ENCODE data around the gene ZBTB49. TPM values are rescaled to one million over a fixed set of nuclear protein-coding genes. Genes with fewer than 3 reads are reported as not detected.
"Not testable (repeated sequence)": the region's sequence is repeated elsewhere in the genome, so short reads cannot be mapped to it uniquely, and the experiment has no call there.

The ZBTB49 gene, protein sequence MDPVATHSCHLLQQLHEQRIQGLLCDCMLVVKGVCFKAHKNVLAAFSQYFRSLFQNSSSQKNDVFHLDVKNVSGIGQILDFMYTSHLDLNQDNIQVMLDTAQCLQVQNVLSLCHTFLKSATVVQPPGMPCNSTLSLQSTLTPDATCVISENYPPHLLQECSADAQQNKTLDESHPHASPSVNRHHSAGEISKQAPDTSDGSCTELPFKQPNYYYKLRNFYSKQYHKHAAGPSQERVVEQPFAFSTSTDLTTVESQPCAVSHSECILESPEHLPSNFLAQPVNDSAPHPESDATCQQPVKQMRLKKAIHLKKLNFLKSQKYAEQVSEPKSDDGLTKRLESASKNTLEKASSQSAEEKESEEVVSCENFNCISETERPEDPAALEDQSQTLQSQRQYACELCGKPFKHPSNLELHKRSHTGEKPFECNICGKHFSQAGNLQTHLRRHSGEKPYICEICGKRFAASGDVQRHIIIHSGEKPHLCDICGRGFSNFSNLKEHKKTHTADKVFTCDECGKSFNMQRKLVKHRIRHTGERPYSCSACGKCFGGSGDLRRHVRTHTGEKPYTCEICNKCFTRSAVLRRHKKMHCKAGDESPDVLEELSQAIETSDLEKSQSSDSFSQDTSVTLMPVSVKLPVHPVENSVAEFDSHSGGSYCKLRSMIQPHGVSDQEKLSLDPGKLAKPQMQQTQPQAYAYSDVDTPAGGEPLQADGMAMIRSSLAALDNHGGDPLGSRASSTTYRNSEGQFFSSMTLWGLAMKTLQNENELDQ
- 10 to 100 TPM in 1 of 8 experiments, 1 to 10 TPM in 7; 3.0 to 11.4 (median 5.6) TPM for total RNA-seq

DNA sequence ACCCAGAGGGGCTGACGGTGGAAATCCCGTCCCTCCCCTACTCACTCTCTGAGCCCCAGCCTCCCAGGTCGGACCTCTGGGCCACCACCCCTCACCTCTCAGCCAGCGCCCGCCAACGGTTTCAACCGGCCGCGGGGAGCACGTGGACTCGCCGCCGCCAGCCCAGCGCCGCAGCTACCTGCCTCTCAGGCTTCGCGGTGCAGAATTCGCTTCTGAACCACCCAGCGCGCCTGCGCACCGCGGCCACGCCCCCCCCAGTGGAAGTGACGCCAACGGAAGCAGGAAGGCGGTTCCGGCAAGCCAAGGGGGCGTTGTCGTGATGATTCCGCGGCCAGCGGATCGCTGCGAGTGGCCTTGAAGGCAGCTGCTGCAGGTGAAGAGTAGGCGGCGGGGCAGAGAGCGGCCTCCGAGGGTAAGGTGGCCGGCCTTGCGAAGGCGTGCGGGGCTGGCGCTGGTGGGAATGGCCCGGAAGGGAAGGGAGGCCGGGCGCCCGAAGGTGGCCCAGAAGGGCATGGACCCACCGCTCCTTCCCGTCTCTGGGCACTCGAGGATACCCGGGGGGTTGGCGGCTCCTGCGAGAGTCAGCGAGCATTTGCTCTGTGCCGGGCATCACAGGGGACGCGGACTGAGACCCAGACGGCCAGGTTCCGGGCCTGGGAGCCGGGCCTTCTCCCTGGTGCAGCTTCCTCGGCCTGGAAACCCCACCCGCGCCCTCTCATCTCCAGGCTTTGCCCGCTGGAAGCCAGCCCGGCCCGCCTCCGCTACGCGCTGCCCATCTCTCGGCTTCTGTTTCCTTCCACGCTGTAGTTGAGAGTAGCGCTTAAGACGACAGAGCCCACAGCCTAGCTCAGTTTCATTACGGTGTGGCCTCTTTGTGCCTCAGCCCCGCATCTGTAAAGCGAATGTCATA is at the start of gene ZBTB49, which contains the start of gene LYAR:
TSS of gene ZBTB49 (plus strand) at position 311 of the 910 bp plus-strand sequence. CDS start 9,695 bp downstream, outside the sequence.
TSS of gene LYAR (minus strand) at position 214 of the 910 bp plus-strand sequence. CDS start 6,412 bp downstream, outside the sequence.
- peak within 1 kb of the TSS; percentile 44 to 80 for H3K27ac ChIP-seq
- peak within 1 kb of the TSS; percentile 53 to 97 (median 59) for H3K4me3 ChIP-seq
- in situ Hi-C loops (cut with MboI; ENCODE audit: low pct_unique_long_range_greater_than_20kb in 2 of 9, low sequenced_read_pairs in 9 of 9, unreplicated experiment in 9 of 9): no loop called here
- ATAC-seq (replicated peaks in 6 of 8): peak; percentile 81 to 98 (median 96)
- WGBS, 10 experiments: 0 to 3% (median 0%) methylated on average over 2 to 10 of the region's 77 CpGs; no CpG with 5 or more reads in 4 of the 10 experiments
- H3K4me1 ChIP-seq (replicated peaks in 1 of 2): peaks cover 14 to 15% of the 10 kb centered on the region in 2 donors

DNA sequence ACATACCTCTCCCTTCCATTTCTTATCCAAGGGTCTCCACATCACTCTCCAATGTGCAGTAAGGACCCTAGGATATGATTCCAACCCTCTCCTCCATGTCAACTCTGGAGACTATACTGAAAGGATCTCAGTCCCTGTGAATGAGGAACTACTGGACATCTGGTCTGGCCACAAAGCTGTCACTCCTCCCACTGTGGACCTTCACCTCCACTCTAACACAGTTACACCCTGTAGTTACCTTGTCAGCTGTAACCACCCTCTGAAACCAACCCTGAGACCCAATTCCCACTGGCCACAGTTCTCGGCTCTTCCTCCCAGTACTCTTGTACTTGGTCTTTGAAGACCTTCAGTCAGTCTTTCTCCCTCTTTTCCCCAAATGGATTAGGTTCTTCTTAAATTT is 44.9 kb upstream of the ZBTB49 start:
- 100% methylated on average over 1 of the region's 1 CpG; no CpG with 5 or more reads in 4 of the 10 experiments for WGBS, 10 experiments
- Histone ChIP-seq H3K27ac (no peak overlapping the region), H3K4me3 (no peak overlapping the region), H3K4me1 (replicated peaks in 1 of 2) (peaks cover 10 to 13% of the 10 kb centered on the region in 2 donors)
- no peak for ATAC-seq (replicated peaks in 6 of 8)
- in situ Hi-C loops (cut with MboI; ENCODE audit: low pct_unique_long_range_greater_than_20kb in 2 of 9, low sequenced_read_pairs in 9 of 9, unreplicated experiment in 9 of 9): no loop called here

DNA sequence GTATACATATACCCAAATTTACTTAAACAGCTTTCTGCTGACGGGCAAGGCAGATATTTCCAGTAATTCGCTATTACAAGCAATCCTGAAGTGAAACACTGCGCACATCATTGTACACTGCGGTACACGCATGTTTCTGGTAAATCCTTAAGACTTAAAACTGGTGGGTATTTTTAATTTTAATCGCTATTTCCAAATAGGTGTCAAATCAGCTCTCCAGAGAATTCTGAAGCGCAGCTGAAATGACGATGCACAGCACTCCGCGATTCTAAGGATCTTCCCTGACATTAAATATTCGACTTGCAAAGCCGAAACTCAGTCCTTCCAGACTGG is 42.4 kb upstream of the ZBTB49 start:
- H3K27ac ChIP-seq: peak overlapping the region; percentile 72 to 87
- peaks cover 10 to 13% of the 10 kb centered on the region in 2 donors for H3K4me1 ChIP-seq (replicated peaks in 1 of 2)
- 0 to 6% (median 3%) methylated on average over 3 to 11 of the region's 12 CpGs; no CpG with 5 or more reads in 3 of the 10 experiments for WGBS, 10 experiments
- ATAC-seq (replicated peaks in 6 of 8): peak in 1 of 8 experiments; percentile 5
- in situ Hi-C loops (cut with MboI; ENCODE audit: low pct_unique_long_range_greater_than_20kb in 2 of 9, low sequenced_read_pairs in 9 of 9, unreplicated experiment in 9 of 9): no loop called here
- H3K4me3 ChIP-seq: peak overlapping the region; percentile 82 to 99 (median 93)

DNA sequence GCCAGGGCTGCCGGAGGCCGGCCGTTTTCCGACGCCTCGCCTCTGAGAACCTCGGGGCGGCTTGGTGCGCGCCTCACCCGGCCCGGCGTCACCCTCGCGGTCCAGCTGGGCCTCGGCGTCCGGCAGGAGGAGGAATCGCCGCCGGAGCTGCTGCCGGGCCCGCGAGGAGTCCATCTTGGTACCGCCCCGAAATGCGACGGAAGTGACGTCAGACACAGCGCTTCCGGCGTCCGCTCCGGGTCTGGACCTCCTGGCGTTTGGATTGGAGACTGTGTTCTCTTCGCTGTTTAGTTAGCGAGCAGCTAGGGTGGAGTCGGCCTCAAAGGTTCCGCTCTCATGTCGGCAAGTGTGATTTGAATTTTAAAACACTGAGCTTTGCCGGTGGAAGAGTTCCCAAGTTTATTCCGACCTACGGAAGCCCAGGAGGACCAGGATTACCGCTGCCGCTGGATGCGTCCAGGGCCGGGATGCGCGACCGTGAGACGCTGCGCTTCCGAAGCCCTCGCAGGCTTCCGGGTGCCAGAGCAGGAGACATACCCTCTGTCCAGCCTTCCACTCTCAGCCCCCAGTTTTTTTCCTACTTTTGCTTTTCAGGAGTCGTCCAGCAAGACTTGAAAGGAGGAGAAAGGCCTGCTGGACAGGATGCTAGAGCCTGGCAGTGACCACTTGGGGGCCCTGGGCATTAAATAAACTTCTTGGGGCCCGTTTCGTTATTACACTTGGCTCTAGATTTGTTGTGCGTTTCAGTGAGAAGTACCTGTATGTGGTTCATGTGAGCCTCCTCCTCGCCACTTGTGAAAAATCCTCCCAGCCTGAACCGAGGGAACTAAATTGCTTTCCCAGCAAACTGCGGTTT is 41.8 kb upstream of the ZBTB49 start, which contains the start of gene TMEM128:
TSS of gene TMEM128 (minus strand) at position 195 of the 856 bp plus-strand sequence. CDS start at position 174, 21 bp downstream.
- in situ Hi-C loops (cut with MboI; ENCODE audit: low pct_unique_long_range_greater_than_20kb in 2 of 9, low sequenced_read_pairs in 9 of 9, unreplicated experiment in 9 of 9): no loop called here
- Histone ChIP-seq H3K27ac (peak within 1 kb of the TSS; percentile 72 to 87), H3K4me3 (peak within 1 kb of the TSS; percentile 82 to 99 (median 93)), H3K4me1 (replicated peaks in 1 of 2) (peaks cover 10 to 13% of the 10 kb centered on the region in 2 donors)
- 0 to 10% (median 0%) methylated on average over 1 to 49 of the region's 62 CpGs; no CpG with 5 or more reads in 1 of the 10 experiments for WGBS, 10 experiments
- peak; percentile 95 to 98 (median 97) for ATAC-seq (replicated peaks in 6 of 8)

DNA sequence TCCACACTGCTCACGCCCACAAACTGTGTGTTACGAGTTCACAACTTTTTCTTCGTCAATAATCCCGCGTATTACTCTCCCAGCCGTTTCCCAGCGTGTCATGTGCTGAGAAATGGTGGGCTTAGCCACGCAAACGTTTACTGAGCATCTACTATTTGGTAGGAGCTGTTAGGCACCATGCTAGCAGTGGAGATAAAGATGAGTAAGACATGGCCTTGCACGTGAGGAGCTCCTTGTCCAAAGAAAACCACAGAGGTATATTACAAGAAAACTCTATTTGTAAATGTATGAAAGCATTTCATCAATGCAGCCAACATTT is 41.2 kb upstream of the ZBTB49 start:
- H3K4me1 ChIP-seq (replicated peaks in 1 of 2): peaks cover 10 to 13% of the 10 kb centered on the region in 2 donors
- H3K27ac ChIP-seq: peak overlapping the region; percentile 72 to 87
- in situ Hi-C loops (cut with MboI; ENCODE audit: low pct_unique_long_range_greater_than_20kb in 2 of 9, low sequenced_read_pairs in 9 of 9, unreplicated experiment in 9 of 9): no loop called here
- WGBS, 10 experiments: 0 to 45% (median 25%) methylated on average over 1 to 9 of the region's 10 CpGs
- no peak for ATAC-seq (replicated peaks in 6 of 8)
- peak overlapping the region; percentile 82 to 99 (median 93) for H3K4me3 ChIP-seq

DNA sequence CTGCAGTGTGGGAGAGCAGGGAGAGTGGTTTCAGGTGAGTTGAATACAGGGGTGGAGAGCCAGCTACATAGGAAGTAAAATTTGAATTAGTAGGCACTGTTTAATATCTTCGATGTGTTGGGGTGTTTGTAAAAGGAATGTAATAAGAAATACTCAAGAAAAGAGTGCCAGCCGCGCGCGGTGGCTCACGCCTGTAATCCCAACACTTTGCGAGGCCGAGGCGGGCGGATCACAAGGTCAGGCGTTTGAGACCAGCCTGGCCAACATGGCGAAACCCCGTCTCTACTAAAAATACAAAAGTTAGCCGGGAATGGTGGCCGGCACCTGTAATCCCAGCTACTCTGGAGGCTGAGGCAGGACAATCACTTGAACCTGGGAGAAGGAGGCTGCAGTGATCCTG is 40.7 kb upstream of the ZBTB49 start:
- ATAC-seq (replicated peaks in 6 of 8); in situ Hi-C loops (cut with MboI; ENCODE audit: low pct_unique_long_range_greater_than_20kb in 2 of 9, low sequenced_read_pairs in 9 of 9, unreplicated experiment in 9 of 9); H3K27ac ChIP-seq: not testable (repeated sequence)
- Histone ChIP-seq H3K4me3 (peak overlapping the region in 1 of 5 donors; percentile 92), H3K4me1 (replicated peaks in 1 of 2) (peaks cover 10 to 13% of the 10 kb centered on the region in 2 donors)
- WGBS, 10 experiments: 93 to 100% (median 96%) methylated on average over 1 to 13 of the region's 15 CpGs; no CpG with 5 or more reads in 3 of the 10 experiments

DNA sequence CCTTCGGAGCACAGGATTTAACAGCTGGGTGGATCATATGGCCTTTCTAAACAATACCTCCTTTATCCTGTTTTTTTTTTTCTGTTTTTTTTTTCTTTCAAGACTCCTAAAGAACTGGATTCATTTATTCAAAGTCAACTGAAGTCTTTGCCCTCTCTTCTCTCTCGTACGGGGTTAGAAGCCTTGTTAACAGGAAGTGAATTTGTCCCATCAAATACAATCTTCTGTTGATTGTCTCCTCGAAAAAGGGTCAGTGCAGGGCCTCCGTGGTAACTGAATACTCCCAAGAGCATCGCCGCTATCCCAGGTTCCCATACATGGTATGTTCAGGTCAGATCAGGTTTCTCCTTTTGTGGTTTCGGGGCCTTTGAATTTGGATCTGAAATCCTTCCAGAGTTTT is 40.2 kb upstream of the ZBTB49 start:
- H3K27ac ChIP-seq: no peak overlapping the region
- WGBS, 10 experiments: 25 to 90% (median 77%) methylated on average over 2 to 8 of the region's 8 CpGs
- ATAC-seq (replicated peaks in 6 of 8): no peak
- no peak overlapping the region for H3K4me3 ChIP-seq
- in situ Hi-C loops (cut with MboI; ENCODE audit: low pct_unique_long_range_greater_than_20kb in 2 of 9, low sequenced_read_pairs in 9 of 9, unreplicated experiment in 9 of 9): loop anchor here in 1 of 9 experiments (10.0 kb wide), 1 partner anchor 85 kb away; no protein-coding TSS in a partner anchor
- peaks cover 10 to 13% of the 10 kb centered on the region in 2 donors for H3K4me1 ChIP-seq (replicated peaks in 1 of 2)

DNA sequence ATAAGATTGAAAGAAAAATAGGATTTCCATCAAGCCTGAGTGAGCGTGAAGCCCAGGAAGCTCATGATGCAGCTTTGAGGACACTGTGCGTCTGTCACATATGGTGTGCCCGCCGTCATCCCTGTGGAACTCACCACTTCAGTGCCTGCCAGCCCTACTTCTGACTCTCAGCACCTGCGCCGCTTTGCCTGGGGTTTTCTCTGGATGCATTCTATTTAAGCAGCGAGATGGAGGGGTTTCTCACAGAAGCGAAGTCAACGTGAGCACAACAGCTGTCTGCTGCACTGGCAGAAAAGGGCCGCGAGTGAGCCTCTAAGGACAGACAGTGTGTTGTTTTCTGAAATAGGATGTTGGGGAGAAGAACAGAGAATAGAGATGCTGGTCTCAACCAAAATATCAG is 35.9 kb upstream of the ZBTB49 start:
- no peak overlapping the region for H3K27ac ChIP-seq
- ATAC-seq (replicated peaks in 6 of 8): no peak
- 73 to 93% (median 80%) methylated on average over 3 to 9 of the region's 11 CpGs; no CpG with 5 or more reads in 3 of the 10 experiments for WGBS, 10 experiments
- H3K4me1 ChIP-seq (replicated peaks in 1 of 2): peaks cover 1% of the 10 kb centered on the region in 2 donors
- in situ Hi-C loops (cut with MboI; ENCODE audit: low pct_unique_long_range_greater_than_20kb in 2 of 9, low sequenced_read_pairs in 9 of 9, unreplicated experiment in 9 of 9): loop anchor here in 1 of 9 experiments (10.0 kb wide), 1 partner anchor 81 kb away; no protein-coding TSS in a partner anchor
- no peak overlapping the region for H3K4me3 ChIP-seq

DNA sequence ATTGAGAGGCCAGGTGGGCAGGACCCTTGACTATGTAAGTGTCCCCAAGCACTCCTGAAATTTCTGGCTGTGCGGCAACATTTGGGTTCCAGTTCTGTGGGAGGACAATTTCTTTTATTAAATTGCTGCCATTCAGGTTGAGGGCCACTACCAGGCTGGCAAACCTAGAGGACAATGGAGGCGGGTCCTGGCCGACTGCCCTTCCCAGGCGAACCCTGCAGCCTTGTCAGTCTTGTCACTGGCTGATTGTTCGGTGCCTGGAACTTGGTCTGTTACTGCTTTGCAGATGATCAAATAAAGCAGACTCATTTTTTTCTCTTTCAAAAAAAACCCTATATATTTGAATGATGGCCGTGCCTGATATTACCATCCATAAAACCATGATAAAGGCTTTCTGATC is 35.4 kb upstream of the ZBTB49 start:
- 14 to 92% (median 64%) methylated on average over 1 to 4 of the region's 6 CpGs; no CpG with 5 or more reads in 3 of the 10 experiments for WGBS, 10 experiments
- Histone ChIP-seq H3K27ac (no peak overlapping the region), H3K4me3 (no peak overlapping the region), H3K4me1 (replicated peaks in 1 of 2) (peaks cover 5 to 6% of the 10 kb centered on the region in 2 donors)
- in situ Hi-C loops (cut with MboI; ENCODE audit: low pct_unique_long_range_greater_than_20kb in 2 of 9, low sequenced_read_pairs in 9 of 9, unreplicated experiment in 9 of 9): loop anchor here in 1 of 9 experiments (10.0 kb wide), 1 partner anchor 80 kb away; no protein-coding TSS in a partner anchor
- peak in 3 of 8 experiments; percentile 42 to 47 (median 44) for ATAC-seq (replicated peaks in 6 of 8)

DNA sequence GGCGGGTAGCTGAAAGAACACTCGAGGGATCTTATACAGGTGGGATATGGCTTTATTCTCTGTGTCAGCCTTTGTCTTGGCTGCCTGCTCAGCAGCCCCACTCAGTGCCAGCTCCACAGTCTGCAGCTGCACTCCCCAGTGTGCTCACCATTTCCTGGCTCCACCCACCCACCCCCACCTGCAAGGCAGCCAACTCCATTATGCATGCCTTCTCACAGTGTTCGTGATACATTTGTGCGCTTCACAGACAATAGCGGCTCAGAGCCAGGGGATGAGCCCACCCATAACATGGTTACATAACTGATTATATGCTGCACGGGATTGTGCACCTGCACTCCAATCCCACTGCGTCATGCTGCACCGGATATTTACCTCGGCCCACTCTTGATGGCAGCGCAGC is 33.3 kb upstream of the ZBTB49 start:
- WGBS, 10 experiments: 0 to 100% (median 65%) methylated on average over 1 to 8 of the region's 10 CpGs; no CpG with 5 or more reads in 4 of the 10 experiments
- no peak overlapping the region for H3K4me3 ChIP-seq
- in situ Hi-C loops (cut with MboI; ENCODE audit: low pct_unique_long_range_greater_than_20kb in 2 of 9, low sequenced_read_pairs in 9 of 9, unreplicated experiment in 9 of 9): loop anchor here in 1 of 9 experiments (10.0 kb wide), 1 partner anchor 78 kb away; no protein-coding TSS in a partner anchor
- peaks cover 9% of the 10 kb centered on the region in 2 donors for H3K4me1 ChIP-seq (replicated peaks in 1 of 2)
- peak in 3 of 8 experiments; percentile 74 to 84 (median 83) for ATAC-seq (replicated peaks in 6 of 8)
- no peak overlapping the region for H3K27ac ChIP-seq

DNA sequence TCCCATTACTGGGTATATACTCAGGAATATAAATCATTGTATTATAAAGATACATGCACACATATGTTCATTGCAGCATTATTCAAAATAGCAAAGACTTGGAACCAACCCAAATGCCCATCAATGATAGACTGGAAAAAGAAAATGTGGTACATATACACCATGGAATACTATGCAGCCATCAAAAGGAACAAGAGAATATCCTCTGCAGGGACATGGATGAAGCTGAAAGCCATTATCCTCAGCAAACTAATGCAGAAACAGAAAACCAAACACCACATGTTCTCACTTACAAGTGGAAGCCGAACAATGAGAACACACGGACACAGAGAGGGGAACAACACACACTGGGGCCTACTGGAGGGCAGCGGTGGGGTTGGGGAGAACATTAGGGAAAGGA is 32.3 kb upstream of the ZBTB49 start:
- H3K27ac ChIP-seq; H3K4me3 ChIP-seq; ATAC-seq (replicated peaks in 6 of 8); H3K4me1 ChIP-seq (replicated peaks in 1 of 2): not testable (repeated sequence)
- in situ Hi-C loops (cut with MboI; ENCODE audit: low pct_unique_long_range_greater_than_20kb in 2 of 9, low sequenced_read_pairs in 9 of 9, unreplicated experiment in 9 of 9): loop anchor here in 1 of 9 experiments (10.0 kb wide), 1 partner anchor 77 kb away; no protein-coding TSS in a partner anchor
- 44 to 100% (median 75%) methylated on average over 1 to 3 of the region's 3 CpGs; no CpG with 5 or more reads in 3 of the 10 experiments for WGBS, 10 experiments

Measured in motor neuron (in vitro differentiated cells).